MG63 (cell line): ENCODE measurements around the gene FBXL22. TPM values are rescaled to one million over a fixed set of nuclear protein-coding genes. Genes with fewer than 3 reads are reported as not detected.

Experiments
- DNase-seq: peaks from one replicate; pipeline ENCODE4 v3.0.0-alpha.2; 2020
- H3K27me3 ChIP-seq: fragments of 250-450 bp; sonication (Bioruptor Pico); 2 replicates; pipeline ENCODE4 v1.5.1; 2020; ENCODE audit warnings: mild to moderate bottlenecking, moderate library complexity
- H3K36me3 ChIP-seq: fragments of 250-450 bp; sonication (Bioruptor Pico); 2 replicates; pipeline ENCODE4 v1.5.1; 2020; ENCODE audit warnings: mild to moderate bottlenecking, moderate library complexity
- H3K4me3 ChIP-seq: fragments of 250-450 bp; sonication (Bioruptor Pico); 2 replicates; pipeline ENCODE4 v1.5.1; 2020; ENCODE audit warnings: mild to moderate bottlenecking, moderate library complexity
- H3K9me3 ChIP-seq: fragments of 250-450 bp; sonication (Bioruptor Pico); 2 replicates; pipeline ENCODE4 v1.5.1; 2020; ENCODE audit warnings: mild to moderate bottlenecking, moderate library complexity
- total RNA-seq: library from RNA; depleted of rRNA; stranded (reverse); fragments of >200 nt; shearing (Covaris generic); gene quantifications from 2 replicates; pipeline ENCODE4 v1.2.3, GENCODE V29; 2014; ENCODE audit warnings: low replicate concordance; rRNA removed

FBXL22 gene, protein sequence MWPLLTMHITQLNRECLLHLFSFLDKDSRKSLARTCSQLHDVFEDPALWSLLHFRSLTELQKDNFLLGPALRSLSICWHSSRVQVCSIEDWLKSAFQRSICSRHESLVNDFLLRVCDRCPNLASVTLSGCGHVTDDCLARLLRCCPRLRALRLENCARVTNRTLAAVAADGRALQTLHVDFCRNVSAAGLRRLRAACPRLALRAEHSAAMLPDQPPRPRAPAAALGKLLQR
- total RNA-seq: not detected in 2 replicates

GRCh38 chr15:63597038-63597790 is at the start of gene FBXL22:
Gene FBXL22, plus strand, starts transcription at chr15:63597387. Its CDS starts 6 bp downstream, at chr15:63597393.
- Histone ChIP-seq H3K9me3 (no peaks in the 10 kb centered on the region), H3K27me3 (no peaks in the 10 kb centered on the region), H3K36me3 (peaks cover 21% of the 10 kb centered on the region), H3K4me3 (no peak within 1 kb of the TSS)
- no peak for DNase-seq

DNA sequence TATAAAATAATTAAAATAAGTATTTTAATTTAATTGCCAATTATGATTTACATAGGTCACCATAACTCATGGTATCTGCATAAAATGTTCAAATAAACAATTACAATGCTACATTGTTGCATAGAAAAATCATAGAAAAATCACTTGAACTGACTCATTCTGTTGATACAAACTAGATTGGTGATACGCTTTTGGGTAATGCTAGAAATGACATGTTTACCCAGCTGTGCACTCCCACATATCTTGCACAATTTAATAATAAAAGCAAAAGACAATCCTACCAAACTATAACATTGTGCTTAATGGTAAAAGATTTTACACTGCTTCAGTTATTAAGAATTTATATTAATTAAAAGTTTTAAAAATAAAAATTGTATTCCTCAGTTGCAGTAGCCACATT is 45.8 kb upstream of the FBXL22 start:
- H3K36me3 ChIP-seq: peaks cover 5% of the 10 kb centered on the region
- H3K9me3 ChIP-seq: no peaks in the 10 kb centered on the region
- H3K4me3 ChIP-seq: no peak overlapping the region
- no peak for DNase-seq
- H3K27me3 ChIP-seq: no peaks in the 10 kb centered on the region

- H3K36me3 ChIP-seq: peaks cover 13% of the 10 kb centered on the region
- no peaks in the 10 kb centered on the region for H3K27me3 ChIP-seq
- DNase-seq: peak; percentile 72
- H3K4me3 ChIP-seq: 0 out of 2 replicates have a peak overlapping the region, but pooled peaks have one; percentile 2
- no peaks in the 10 kb centered on the region for H3K9me3 ChIP-seq
Measured at GRCh38 chr15:63553388-63553791, 43.8 kb upstream of the FBXL22 start.

DNA sequence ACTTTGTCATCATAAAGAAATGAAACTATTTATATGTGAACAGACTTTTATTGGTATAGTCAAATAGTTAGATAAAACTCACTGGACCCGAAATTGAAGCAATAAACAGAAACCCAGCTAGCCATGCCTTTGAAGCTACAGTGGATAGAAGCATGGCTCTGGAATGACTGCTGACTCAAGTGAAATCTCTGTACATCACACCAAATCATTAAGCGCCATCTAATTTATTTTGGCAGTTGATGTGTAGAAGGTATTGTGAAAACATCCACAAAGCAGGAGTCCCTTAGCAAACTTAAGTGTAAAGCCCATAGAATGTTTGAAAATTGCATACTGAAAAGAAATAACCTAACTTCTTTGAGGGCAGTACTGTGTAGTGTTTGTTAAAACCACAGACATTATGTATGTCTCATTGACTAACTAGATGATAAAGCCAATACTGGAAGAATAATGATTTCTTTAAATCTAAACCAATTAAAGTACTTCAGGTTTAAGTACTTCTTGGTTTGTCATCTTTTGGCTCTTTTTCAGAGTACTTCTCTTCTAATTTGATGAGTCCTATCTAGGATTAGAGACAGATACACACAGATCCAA is 42.8 kb upstream of the FBXL22 start:
- Histone ChIP-seq H3K4me3 (no peak overlapping the region), H3K27me3 (no peaks in the 10 kb centered on the region), H3K9me3 (no peaks in the 10 kb centered on the region), H3K36me3 (peaks cover 22% of the 10 kb centered on the region)
- no peak for DNase-seq

- no peak for DNase-seq
- Histone ChIP-seq H3K4me3 (no peak overlapping the region), H3K36me3 (peaks cover 25% of the 10 kb centered on the region), H3K9me3 (no peaks in the 10 kb centered on the region), H3K27me3 (no peaks in the 10 kb centered on the region)
Measured at GRCh38 chr15:63555507-63555906, 41.7 kb upstream of the FBXL22 start.

DNA sequence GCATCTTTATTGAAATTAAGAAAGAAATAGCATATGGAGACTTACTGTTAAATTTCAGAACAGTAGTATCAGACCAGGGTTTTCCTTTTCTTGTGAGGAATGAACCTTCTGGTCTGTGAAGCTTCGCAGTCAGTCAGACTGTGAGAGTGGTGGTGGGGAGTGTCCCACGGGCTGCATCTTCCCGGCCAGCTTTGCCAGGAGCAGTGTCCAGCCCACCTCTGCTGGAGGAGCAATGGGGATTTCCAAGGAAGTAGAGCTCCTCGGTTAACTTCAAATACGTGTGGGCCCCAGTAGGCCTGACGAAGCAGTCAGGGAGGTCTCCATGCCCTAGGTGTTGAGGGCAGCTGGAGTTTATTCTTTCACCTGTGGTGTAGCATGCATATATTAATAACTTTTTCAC is 40.9 kb upstream of the FBXL22 start:
- DNase-seq: no peak
- no peaks in the 10 kb centered on the region for H3K9me3 ChIP-seq
- H3K36me3 ChIP-seq: peaks cover 29% of the 10 kb centered on the region
- H3K27me3 ChIP-seq: no peaks in the 10 kb centered on the region
- H3K4me3 ChIP-seq: no peak overlapping the region

- peaks cover 29% of the 10 kb centered on the region for H3K36me3 ChIP-seq
- no peak for DNase-seq
- no peak overlapping the region for H3K4me3 ChIP-seq
- no peaks in the 10 kb centered on the region for H3K27me3 ChIP-seq
- H3K9me3 ChIP-seq: no peaks in the 10 kb centered on the region
Measured at GRCh38 chr15:63556736-63557135, 40.5 kb upstream of the FBXL22 start.

DNA sequence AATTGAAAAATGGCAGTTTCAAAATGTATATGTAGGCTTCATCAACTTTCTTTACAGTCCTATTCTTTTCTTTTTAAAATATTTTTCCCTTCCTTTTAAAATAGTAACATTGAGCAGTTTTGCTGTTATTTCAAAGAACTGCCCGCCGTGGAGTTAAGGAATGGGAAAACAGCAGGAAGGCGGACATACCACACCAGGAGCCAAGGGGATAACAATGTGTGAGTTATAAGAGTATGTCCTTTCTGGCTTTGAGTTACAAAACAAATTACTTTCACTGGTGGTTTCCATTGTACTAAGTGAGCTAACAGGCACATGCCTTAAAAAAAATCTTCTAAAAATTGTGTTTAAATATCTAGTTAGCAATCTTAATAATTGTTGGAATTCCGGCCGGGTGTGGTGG is 37.4 kb upstream of the FBXL22 start:
- H3K4me3 ChIP-seq: no peak overlapping the region
- H3K27me3 ChIP-seq: no peaks in the 10 kb centered on the region
- no peak for DNase-seq
- H3K9me3 ChIP-seq: no peaks in the 10 kb centered on the region
- peaks cover 44% of the 10 kb centered on the region for H3K36me3 ChIP-seq

DNA sequence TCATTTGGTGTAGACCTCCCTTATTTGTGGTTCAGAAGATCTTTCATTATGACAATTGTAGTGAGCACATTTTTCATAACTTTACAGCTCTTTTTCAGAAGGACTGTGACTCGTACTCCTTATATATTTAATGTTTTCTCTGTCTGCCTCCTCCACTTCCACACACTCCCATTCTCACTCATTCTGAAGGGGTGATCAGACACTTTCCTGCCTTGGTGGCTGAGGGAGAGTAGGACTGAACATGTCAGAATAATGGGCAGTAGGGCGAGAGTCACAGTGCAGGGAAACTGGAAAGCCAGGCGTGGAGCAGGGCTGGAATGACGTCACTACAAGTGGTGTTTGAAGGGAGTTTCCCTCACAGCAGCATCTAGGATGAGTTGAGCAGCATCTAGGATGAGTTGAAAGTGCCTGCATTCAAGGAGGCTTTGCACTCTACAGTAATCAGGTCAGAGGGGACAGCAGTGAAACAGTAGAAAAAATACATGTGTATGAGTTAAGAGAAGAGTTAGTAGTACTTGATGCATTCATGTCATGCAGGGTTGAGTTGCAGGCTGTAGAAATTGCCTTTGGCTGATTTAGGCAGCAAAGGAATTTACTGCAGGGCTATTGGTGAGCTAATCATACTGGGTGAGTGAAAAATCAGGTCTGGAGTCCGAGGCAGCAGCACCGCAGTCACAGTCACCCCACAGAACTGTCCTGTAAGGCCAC is 36.3 kb upstream of the FBXL22 start:
- H3K36me3 ChIP-seq: peaks cover 45% of the 10 kb centered on the region
- H3K9me3 ChIP-seq: no peaks in the 10 kb centered on the region
- DNase-seq: no peak

GRCh38 chr15:63564093-63564492 is 33.1 kb upstream of the FBXL22 start:
- no peak for DNase-seq
- H3K9me3 ChIP-seq: no peaks in the 10 kb centered on the region
- H3K36me3 ChIP-seq: peaks cover 32% of the 10 kb centered on the region
- H3K4me3 ChIP-seq: no peak overlapping the region
- H3K27me3 ChIP-seq: no peaks in the 10 kb centered on the region

More for the DNA sequence above, 36.3 kb upstream of the FBXL22 start:
- no peak overlapping the region for H3K4me3 ChIP-seq
- no peaks in the 10 kb centered on the region for H3K27me3 ChIP-seq

GRCh38 chr15:63565536-63566186 is 31.5 kb upstream of the FBXL22 start:
- DNase-seq: no peak
- Histone ChIP-seq H3K36me3 (peaks cover 29% of the 10 kb centered on the region; the same call in 1 of the 2 replicates), H3K27me3 (no peaks in the 10 kb centered on the region), H3K9me3 (no peaks in the 10 kb centered on the region), H3K4me3 (no peak overlapping the region)

DNA sequence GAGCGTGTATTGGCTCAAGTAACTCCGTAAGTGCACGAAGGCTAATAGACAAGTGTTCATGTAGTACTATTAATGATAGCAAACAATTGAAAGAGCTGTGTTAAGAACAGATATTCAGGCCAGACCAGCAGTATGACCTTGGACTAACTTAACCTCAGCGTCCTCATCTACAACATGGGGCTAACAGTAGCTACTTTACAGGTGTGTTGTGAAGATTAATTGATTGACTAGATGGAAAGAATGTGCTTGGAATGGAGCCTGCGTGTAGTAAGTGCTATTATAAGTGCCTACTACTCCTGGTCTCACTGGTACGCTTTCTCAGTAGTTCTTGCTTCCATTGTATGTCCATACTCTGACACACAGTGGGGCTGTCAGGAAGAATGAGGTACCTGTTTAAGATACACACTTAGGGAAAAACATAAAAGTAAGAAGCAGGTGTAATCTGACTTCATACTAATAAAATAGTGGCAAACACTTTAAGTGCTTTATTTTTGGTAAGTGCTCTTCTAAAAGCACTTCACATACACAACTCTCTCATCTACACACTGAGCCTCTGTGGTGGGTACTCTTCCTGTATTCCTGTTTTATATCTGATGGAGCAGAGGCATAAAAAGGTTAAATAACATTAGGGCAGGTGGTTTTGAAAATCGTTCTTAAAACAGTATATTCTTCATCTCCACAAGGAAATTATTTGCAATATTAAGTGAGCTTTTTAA is 24.3 kb upstream of the FBXL22 start:
- Histone ChIP-seq H3K27me3 (no peaks in the 10 kb centered on the region), H3K36me3 (peaks cover 26% of the 10 kb centered on the region), H3K4me3 (no peak overlapping the region), H3K9me3 (no peaks in the 10 kb centered on the region)
- DNase-seq: no peak

DNA sequence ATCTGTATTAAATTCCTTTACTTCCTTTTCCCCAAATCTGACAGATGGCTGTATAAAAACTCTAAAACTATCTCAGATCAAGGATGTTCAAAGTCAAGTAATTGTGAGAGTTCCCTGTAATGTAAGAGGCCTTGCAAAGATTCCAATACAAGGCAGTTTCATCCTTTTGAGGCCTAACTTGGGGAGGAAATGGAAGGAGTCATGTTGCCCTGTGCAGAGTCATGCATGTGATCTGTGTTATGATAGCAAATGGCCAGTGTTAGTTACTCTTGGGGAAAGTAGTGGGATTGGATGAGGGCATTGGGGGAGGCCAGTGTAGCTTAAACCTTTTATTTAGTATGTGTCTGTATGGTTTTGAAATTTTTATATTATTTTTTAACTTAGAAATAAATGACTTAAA is 23.7 kb upstream of the FBXL22 start:
- DNase-seq: no peak
- no peak overlapping the region for H3K4me3 ChIP-seq
- H3K36me3 ChIP-seq: peaks cover 26% of the 10 kb centered on the region
- no peaks in the 10 kb centered on the region for H3K27me3 ChIP-seq
- H3K9me3 ChIP-seq: no peaks in the 10 kb centered on the region

- peaks cover 26% of the 10 kb centered on the region for H3K36me3 ChIP-seq
- no peak for DNase-seq
- H3K27me3 ChIP-seq: no peaks in the 10 kb centered on the region
- H3K4me3 ChIP-seq: no peak overlapping the region
- no peaks in the 10 kb centered on the region for H3K9me3 ChIP-seq
Measured at GRCh38 chr15:63575312-63575711, 21.9 kb upstream of the FBXL22 start.

- no peak for DNase-seq
- H3K27me3 ChIP-seq: no peaks in the 10 kb centered on the region
- no peaks in the 10 kb centered on the region for H3K9me3 ChIP-seq
- H3K36me3 ChIP-seq: peaks cover 16% of the 10 kb centered on the region
- H3K4me3 ChIP-seq: no peak overlapping the region
Measured at GRCh38 chr15:63576441-63576840, 20.7 kb upstream of the FBXL22 start.

DNA sequence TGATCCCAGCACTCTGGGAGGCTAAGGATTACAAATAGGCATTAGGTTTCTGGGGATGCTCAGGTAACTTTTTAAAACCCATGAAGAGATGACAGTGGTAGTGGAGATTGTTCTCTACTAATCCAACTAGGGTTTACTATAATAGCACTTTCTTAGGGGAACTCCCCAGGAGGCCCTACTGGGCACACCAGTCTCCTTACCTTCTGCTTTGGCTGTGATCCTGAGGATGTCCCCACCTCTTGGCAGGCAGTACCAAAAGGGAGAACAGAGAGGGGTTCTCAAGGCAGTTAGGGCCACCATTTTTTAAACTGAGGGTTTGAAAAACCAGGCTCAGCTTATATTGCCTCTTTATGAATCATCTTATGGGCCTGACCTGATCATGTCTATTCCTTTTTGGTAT is 15.0 kb upstream of the FBXL22 start:
- H3K27me3 ChIP-seq: no peaks in the 10 kb centered on the region
- no peaks in the 10 kb centered on the region; the same call in 1 of the 2 replicates for H3K9me3 ChIP-seq
- H3K36me3 ChIP-seq: peaks cover 36% of the 10 kb centered on the region
- no peak for DNase-seq
- no peak overlapping the region for H3K4me3 ChIP-seq
